ENCODE results near the gene SLAMF9. TPM values are rescaled to one million over a fixed set of nuclear protein-coding genes. Genes with fewer than 3 reads are reported as not detected.

SLAMF9 gene
- total RNA-seq, 2 experiments from 2014 or later, result not detected

GRCh38 chr1:159978107-159978398 lies 24.0 kb upstream of the SLAMF9 start:
- Histone ChIP-seq H3K4me1 (ENCODE audit: insufficient read depth, low read length, poor library complexity, severe bottlenecking) (no peaks in the 10 kb centered on the region), H3K79me2 (ENCODE audit: insufficient read depth, low read depth, low read length) (no peaks in the 10 kb centered on the region), H3K36me3 (ENCODE audit: insufficient read depth, low read length) (no peaks in the 10 kb centered on the region), H3K4me3 (ENCODE audit: low read depth, low read length, poor library complexity, severe bottlenecking) (no peak overlapping the region), H3K9me3 (ENCODE audit: low read length) (no peaks in the 10 kb centered on the region), H3K27ac (ENCODE audit: low read depth, low read length, poor library complexity, severe bottlenecking) (no peak overlapping the region), H4K20me1 (ENCODE audit: insufficient read depth, low read length) (no peaks in the 10 kb centered on the region), H3K9me2 (ENCODE audit: insufficient read depth, low read length) (no peaks in the 10 kb centered on the region), H3K4me2 (ENCODE audit: low read length) (no peak overlapping the region), H2AFZ (ENCODE audit: low read length) (no peak overlapping the region)
- ChIA-PET POLR2A (interaction anchor here (0.6 kb wide), 1 partner anchor 20 kb away, joined by 4 read pairs; no protein-coding TSS in a partner anchor), CTCF (ENCODE audit: unreplicated experiment) (interaction anchor here (1.5 kb wide), 1 partner anchor 29 kb away, joined by 3 read pairs; no protein-coding TSS in a partner anchor)
- no TSS peak for BruUV-seq (replicated peaks)
- TF ChIP-seq CTCF (conservative IDR thresholded peaks at IDR 0.05; ENCODE audit: low read length), result no peak
- DNase-seq (ENCODE audit: low spot score), result no peak
- intact Hi-C loops (cut with micrococcal nuclease; ENCODE audit: unreplicated experiment), result no loop called here

DNA sequence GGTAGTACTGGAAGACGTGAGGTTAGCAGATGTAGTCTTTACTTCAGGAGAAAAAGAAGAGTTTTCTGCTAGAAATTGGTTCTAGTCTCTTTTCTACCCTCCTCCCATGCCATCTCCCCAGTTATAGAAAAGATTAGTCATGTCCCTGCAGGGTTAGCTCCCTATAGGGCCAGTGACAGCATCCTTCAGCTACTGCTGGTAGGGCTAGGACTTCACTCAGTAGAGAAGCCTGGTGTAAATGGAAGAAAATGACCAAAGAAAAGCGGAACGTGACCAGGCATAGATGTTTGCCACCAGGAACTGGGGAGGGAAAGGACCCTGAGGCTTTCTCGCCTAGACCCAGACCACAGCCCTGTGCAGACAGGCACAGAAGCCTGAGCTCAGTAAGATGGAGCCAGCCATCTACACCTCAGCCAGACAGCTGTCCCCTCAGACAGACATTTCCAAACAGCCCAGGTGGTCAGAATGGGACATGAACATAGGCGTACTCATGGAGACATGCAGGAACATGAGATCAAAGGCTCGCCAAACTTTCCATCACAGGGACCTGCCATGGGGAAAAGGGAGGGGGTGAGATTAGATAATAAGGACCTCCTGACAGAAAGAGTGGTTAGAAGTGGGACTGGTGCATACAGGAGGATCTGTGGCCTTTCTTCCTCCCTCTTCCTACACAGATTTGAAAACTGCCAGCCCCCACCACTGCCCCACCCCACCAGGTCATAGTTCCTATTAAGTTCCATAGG lies 23.5 kb upstream of the SLAMF9 start:
- DNase-seq (ENCODE audit: low spot score), result no peak
- H3K36me3 ChIP-seq (ENCODE audit: insufficient read depth, low read length), result no peaks in the 10 kb centered on the region
- no peaks in the 10 kb centered on the region for H3K4me1 ChIP-seq (ENCODE audit: insufficient read depth, low read length, poor library complexity, severe bottlenecking)
- POLR2A ChIA-PET, result interaction anchor here (0.6 to 0.7 kb wide), 2 partner anchors 21 to 1191 kb away, joined by 3 to 4 read pairs; no protein-coding TSS in a partner anchor
- H3K4me2 ChIP-seq (ENCODE audit: low read length), result no peak overlapping the region
- no peak overlapping the region for H3K4me3 ChIP-seq (ENCODE audit: low read depth, low read length, poor library complexity, severe bottlenecking)
- no peaks in the 10 kb centered on the region for H4K20me1 ChIP-seq (ENCODE audit: insufficient read depth, low read length)
- no peak for TF ChIP-seq EZH2phosphoT487 (IDR thresholded peaks at IDR 0.05; ENCODE audit: borderline replicate concordance, low read depth, low read length)
- no peak for TF ChIP-seq CTCF (conservative IDR thresholded peaks at IDR 0.05; ENCODE audit: low read length)
- no peaks in the 10 kb centered on the region for H3K79me2 ChIP-seq (ENCODE audit: insufficient read depth, low read depth, low read length)
- H3K27ac ChIP-seq (ENCODE audit: low read depth, low read length, poor library complexity, severe bottlenecking), result no peak overlapping the region
- BruUV-seq (replicated peaks), result no TSS peak
- CTCF ChIA-PET (ENCODE audit: unreplicated experiment), result interaction anchor here (1.5 kb wide), 1 partner anchor 30 kb away, joined by 3 read pairs; no protein-coding TSS in a partner anchor
- no peaks in the 10 kb centered on the region for H3K9me2 ChIP-seq (ENCODE audit: insufficient read depth, low read length)
- H2AFZ ChIP-seq (ENCODE audit: low read length), result no peak overlapping the region
- no peaks in the 10 kb centered on the region for H3K9me3 ChIP-seq (ENCODE audit: low read length)
- intact Hi-C loops (cut with micrococcal nuclease; ENCODE audit: unreplicated experiment), result no loop called here

DNA sequence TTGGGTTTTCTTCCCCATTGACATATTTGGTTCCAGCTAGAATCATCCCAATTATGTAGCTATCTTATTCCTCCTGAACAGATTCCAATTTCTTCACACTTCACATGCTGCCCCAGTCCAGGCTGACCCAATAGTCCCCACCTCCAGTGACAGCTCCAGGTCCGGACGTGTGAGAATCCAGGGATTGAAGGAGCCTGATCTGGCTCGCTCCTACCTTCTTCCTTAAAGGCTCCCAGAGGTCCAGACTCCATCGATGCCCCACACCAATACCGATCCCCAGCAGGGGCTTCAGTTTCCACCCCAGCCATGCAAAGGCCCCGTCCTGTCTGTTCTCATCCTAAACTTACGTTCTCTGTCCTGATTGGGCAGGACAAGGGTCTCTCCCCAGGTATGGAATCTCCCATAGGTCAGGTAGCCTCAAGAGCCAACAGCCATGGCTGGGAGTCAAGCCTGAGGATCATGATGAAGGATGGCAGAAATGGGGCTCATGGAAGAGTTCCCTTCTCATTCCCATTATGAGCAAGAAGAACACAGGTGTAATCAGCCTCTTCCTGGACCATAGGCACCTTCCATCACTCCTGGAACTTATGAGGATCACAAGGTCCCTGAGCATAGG lies 20.4 kb upstream of the SLAMF9 start:
- TF ChIP-seq EZH2phosphoT487 (IDR thresholded peaks at IDR 0.05; ENCODE audit: borderline replicate concordance, low read depth, low read length), result no peak
- no peaks in the 10 kb centered on the region for H3K9me3 ChIP-seq (ENCODE audit: low read length)
- no peak overlapping the region for H3K4me3 ChIP-seq (ENCODE audit: low read depth, low read length, poor library complexity, severe bottlenecking)
- H3K27ac ChIP-seq (ENCODE audit: low read depth, low read length, poor library complexity, severe bottlenecking), result no peak overlapping the region
- no peaks in the 10 kb centered on the region for H3K36me3 ChIP-seq (ENCODE audit: insufficient read depth, low read length)
- intact Hi-C loops (cut with micrococcal nuclease; ENCODE audit: unreplicated experiment), result no loop called here
- CTCF ChIA-PET (ENCODE audit: unreplicated experiment), result no interaction called here
- no TSS peak for BruUV-seq (replicated peaks)
- H3K79me2 ChIP-seq (ENCODE audit: insufficient read depth, low read depth, low read length), result no peaks in the 10 kb centered on the region
- no peak for DNase-seq (ENCODE audit: low spot score)
- H3K9me2 ChIP-seq (ENCODE audit: insufficient read depth, low read length), result no peaks in the 10 kb centered on the region
- no peak overlapping the region for H2AFZ ChIP-seq (ENCODE audit: low read length)
- H4K20me1 ChIP-seq (ENCODE audit: insufficient read depth, low read length), result no peaks in the 10 kb centered on the region
- POLR2A ChIA-PET, result interaction anchor here (0.5 kb wide), 1 partner anchor 9 kb away, joined by 3 read pairs; no protein-coding TSS in a partner anchor
- no peaks in the 10 kb centered on the region for H3K4me1 ChIP-seq (ENCODE audit: insufficient read depth, low read length, poor library complexity, severe bottlenecking)
- H3K4me2 ChIP-seq (ENCODE audit: low read length), result no peak overlapping the region

Measured in OCI-LY7 (cell line).